PC-3 (cell line): Measurements from ENCODE around the gene IQGAP1. TPM values are rescaled to one million over a fixed set of nuclear protein-coding genes. Genes with fewer than 3 reads are reported as not detected.
"Not testable (repeated sequence)": the region's sequence is repeated elsewhere in the genome, so short reads cannot be mapped to it uniquely, and the experiment has no call there.

Source experiments
- ATAC-seq: fragments of 200-7000 bp; cut with Tn5 transposase; 2 replicates; pipeline ENCODE4 v1.9.1; 2020; ENCODE audit warnings: mild to moderate bottlenecking, moderate library complexity
- BruUV-seq: library from RNA; stranded (reverse); fragments of 400-500 nt; replicated peaks from 2 replicates; lab custom pipeline; 2021; lab: Mats Ljungman, UMichigan
- CTCF ChIA-PET: fragments of 300-600 bp; sonication (Branson Sonifier 250); formaldehyde crosslinking; loops from one replicate; lab custom pipeline; 2022; ENCODE audit warnings: antibody characterized with exemption; lab: Charles Lee
- POLR2A ChIA-PET: fragments of 300-600 bp; sonication (Branson Sonifier 250); formaldehyde crosslinking; loops from one replicate; lab custom pipeline; 2022; ENCODE audit warnings: antibody characterized with exemption; ENCODE audit not compliant: unreplicated experiment; lab: Charles Lee
- DNase-seq: peaks from one replicate; pipeline ENCODE4 v3.0.0-alpha.2; 2015
- H2AFZ ChIP-seq: fragments of 300-600 bp; sonication (generic); 2 replicates; pipeline ENCODE4 v1.6.0; 2016; ENCODE audit warnings: antibody characterized with exemption, low read length
- H3F3A ChIP-seq: fragments of 300-600 bp; sonication (generic); one replicate; pipeline ENCODE4 v1.6.0; 2017; ENCODE audit warnings: antibody characterized with exemption, low read length, control low read depth, mild to moderate bottlenecking; ENCODE audit not compliant: unreplicated experiment
- H3K27ac ChIP-seq: fragments of 300-600 bp; sonication (generic); 2 replicates; pipeline ENCODE4 v1.5.1; 2016; ENCODE audit warnings: mild to moderate bottlenecking, low read length
- H3K27me3 ChIP-seq: fragments of 300-600 bp; sonication (generic); 2 replicates; pipeline ENCODE4 v1.6.1; 2016; ENCODE audit warnings: low read length, mixed read lengths
- H3K36me3 ChIP-seq: fragments of 300-600 bp; sonication (generic); 2 replicates; pipeline ENCODE4 v1.6.1; 2016; ENCODE audit warnings: low read depth, mixed run types, low read length, mixed read lengths
- H3K4me1 ChIP-seq: fragments of 300-600 bp; sonication (generic); 2 replicates; pipeline ENCODE4 v1.5.1; 2016; ENCODE audit warnings: low read length; ENCODE audit not compliant: insufficient read depth
- H3K4me2 ChIP-seq: fragments of 300-600 bp; sonication (generic); 2 replicates; pipeline ENCODE4 v1.6.0; 2016; ENCODE audit warnings: low read length
- H3K4me3 ChIP-seq: fragments of 300-600 bp; sonication (generic); 2 replicates; pipeline ENCODE4 v1.5.1; 2016; ENCODE audit warnings: mild to moderate bottlenecking, low read length, mixed read lengths
- H3K79me2 ChIP-seq: fragments of 300-600 bp; sonication (generic); 2 replicates; pipeline ENCODE4 v1.6.1; 2017; ENCODE audit warnings: low read length, mixed read lengths
- H3K9ac ChIP-seq: fragments of 300-600 bp; sonication (generic); 2 replicates; pipeline ENCODE4 v1.6.0; 2016; ENCODE audit warnings: mild to moderate bottlenecking, low read length
- H3K9me2 ChIP-seq: fragments of 300-600 bp; sonication (generic); replicated peaks from 2 replicates; pipeline ENCODE4 v1.6.1; 2016; ENCODE audit warnings: mixed run types, low read length, mixed read lengths
- H3K9me3 ChIP-seq: fragments of 300-600 bp; sonication (generic); 2 replicates; pipeline ENCODE4 v1.6.1; 2016; ENCODE audit warnings: low read length, mixed read lengths
- H4K20me1 ChIP-seq: fragments of 300-600 bp; sonication (generic); 2 replicates; pipeline ENCODE4 v1.6.1; 2016; ENCODE audit warnings: low read length, mixed read lengths
- EZH2 ChIP-seq: fragments of 300-600 bp; sonication (generic); IDR thresholded peaks from one replicate; pipeline ENCODE4 v1.6.1; 2017; ENCODE audit warnings: antibody characterized with exemption, mild to moderate bottlenecking, low read length; ENCODE audit not compliant: unreplicated experiment
- EZH2phosphoT487 ChIP-seq: fragments of 300-600 bp; sonication (generic); IDR thresholded peaks from 2 replicates; pipeline ENCODE4 v1.6.1; 2018; ENCODE audit warnings: mild to moderate bottlenecking, antibody characterized with exemption, low read length, borderline replicate concordance
- intact Hi-C: fragments of 100-400 bp; cut with micrococcal nuclease; formaldehyde crosslinking; loops from 2 replicates; pipeline ENCODE4 v1.9.0; 2023
- total RNA-seq: library from RNA; depleted of rRNA; stranded (reverse); fragments of >200 nt; gene quantifications from 2 replicates; pipeline ENCODE4 v1.2.3, GENCODE V29; 2014
- TF ChIP-seq, protein P1 (sequence below): fragments of 300-600 bp; sonication (generic); conservative IDR thresholded peaks from 2 replicates; pipeline ENCODE4 v1.5.1; 2017; ENCODE audit warnings: antibody characterized with exemption, low read depth, mild to moderate bottlenecking, low read length

Gene IQGAP1
- total RNA-seq, 1 experiment from 2014 or later, result 139 TPM

DNA sequence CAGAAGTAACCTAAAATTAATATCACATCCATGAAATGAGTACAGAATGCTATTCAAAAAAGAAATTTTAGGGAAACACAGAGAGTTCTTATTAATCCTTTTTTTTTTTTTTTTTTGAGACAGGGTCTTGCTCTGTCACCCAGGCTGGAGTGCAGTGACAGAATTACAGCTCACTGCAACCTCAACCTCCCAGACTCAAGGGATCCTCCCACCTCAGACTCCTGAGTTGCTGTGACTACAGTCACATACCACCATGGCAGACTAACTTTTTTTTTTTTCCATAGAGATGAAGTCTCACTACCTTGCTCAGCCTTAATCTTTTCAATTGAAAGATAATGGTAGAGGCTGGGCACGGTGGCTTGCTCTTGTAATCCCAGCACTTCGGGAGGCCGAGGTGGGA lies 135.3 kb downstream of the IQGAP1 start:
- Histone ChIP-seq H3K9ac (no peak overlapping the region), H4K20me1 (no peaks in the 10 kb centered on the region), H3K9me2 (no peaks in the 10 kb centered on the region), H3K9me3 (no peaks in the 10 kb centered on the region), H3F3A (no peaks in the 10 kb centered on the region), H3K27me3 (no peaks in the 10 kb centered on the region), H3K79me2 (no peaks in the 10 kb centered on the region), H3K27ac (no peak overlapping the region), H3K4me2 (no peak overlapping the region), H3K4me3 (no peak overlapping the region), H3K4me1 (peaks cover 15% of the 10 kb centered on the region), H2AFZ (no peak overlapping the region), H3K36me3 (no peaks in the 10 kb centered on the region)
- ChIA-PET POLR2A (no interaction called here), CTCF (no interaction called here)
- TF ChIP-seq EZH2phosphoT487, result no peak
- TF ChIP-seq, protein P1, sequence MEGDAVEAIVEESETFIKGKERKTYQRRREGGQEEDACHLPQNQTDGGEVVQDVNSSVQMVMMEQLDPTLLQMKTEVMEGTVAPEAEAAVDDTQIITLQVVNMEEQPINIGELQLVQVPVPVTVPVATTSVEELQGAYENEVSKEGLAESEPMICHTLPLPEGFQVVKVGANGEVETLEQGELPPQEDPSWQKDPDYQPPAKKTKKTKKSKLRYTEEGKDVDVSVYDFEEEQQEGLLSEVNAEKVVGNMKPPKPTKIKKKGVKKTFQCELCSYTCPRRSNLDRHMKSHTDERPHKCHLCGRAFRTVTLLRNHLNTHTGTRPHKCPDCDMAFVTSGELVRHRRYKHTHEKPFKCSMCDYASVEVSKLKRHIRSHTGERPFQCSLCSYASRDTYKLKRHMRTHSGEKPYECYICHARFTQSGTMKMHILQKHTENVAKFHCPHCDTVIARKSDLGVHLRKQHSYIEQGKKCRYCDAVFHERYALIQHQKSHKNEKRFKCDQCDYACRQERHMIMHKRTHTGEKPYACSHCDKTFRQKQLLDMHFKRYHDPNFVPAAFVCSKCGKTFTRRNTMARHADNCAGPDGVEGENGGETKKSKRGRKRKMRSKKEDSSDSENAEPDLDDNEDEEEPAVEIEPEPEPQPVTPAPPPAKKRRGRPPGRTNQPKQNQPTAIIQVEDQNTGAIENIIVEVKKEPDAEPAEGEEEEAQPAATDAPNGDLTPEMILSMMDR, result no peak
- no peak for TF ChIP-seq EZH2
- BruUV-seq, result no TSS peak
- no peak for ATAC-seq
- intact Hi-C loops, result no loop called here
- DNase-seq, result no peak

DNA sequence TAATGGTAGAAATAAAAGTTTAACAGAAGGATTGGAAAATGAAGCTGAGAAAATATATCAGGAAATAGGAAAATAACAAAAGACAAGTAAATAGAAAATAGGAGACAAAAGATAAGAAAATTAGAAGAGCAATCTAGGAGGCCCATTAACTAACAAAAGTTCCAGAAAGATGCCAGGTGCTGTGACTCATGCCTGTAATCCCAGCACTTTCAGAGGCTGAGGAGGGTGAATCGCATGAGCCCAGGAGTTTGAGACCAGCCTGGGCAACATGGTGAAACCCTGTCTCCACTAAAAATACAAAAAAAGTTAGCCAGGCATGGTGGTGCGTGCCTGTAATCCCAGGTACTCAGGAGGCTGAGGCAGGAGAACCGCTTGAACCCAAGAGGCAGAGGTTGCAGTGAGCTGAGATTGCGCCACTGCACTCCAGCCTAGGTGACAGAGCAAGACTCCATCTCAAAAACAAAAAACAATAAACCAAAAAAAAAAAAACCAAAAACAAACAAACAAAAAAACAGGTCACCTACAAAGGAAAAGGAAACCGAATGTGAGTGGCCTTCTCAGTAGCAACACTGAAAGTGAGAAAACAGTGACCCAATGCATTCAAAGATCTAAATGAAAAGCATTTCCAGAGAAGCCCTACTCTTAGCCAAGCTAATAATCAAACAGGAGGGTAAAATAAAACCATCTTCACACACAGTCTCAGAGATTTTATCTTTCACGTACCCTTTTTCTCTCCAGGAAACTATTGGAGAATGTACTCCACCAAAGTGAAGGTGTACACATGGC lies 136.2 kb downstream of the IQGAP1 start:
- H3K27me3 ChIP-seq, H3K4me2 ChIP-seq, H2AFZ ChIP-seq, H3K4me3 ChIP-seq, intact Hi-C loops, H3K9me3 ChIP-seq, H3K9me2 ChIP-seq, BruUV-seq, H3F3A ChIP-seq, H3K27ac ChIP-seq, POLR2A ChIA-PET, H3K9ac ChIP-seq, H3K36me3 ChIP-seq, H3K79me2 ChIP-seq, H4K20me1 ChIP-seq: not testable (repeated sequence)
- CTCF ChIA-PET, result interaction anchor here (0.6 kb wide), 1 partner anchor 45 kb away, joined by 5 read pairs; no protein-coding TSS in a partner anchor
- ATAC-seq (peak; percentile 52), DNase-seq (peak; percentile 35)
- H3K4me1 ChIP-seq, result peaks cover 13% of the 10 kb centered on the region

DNA sequence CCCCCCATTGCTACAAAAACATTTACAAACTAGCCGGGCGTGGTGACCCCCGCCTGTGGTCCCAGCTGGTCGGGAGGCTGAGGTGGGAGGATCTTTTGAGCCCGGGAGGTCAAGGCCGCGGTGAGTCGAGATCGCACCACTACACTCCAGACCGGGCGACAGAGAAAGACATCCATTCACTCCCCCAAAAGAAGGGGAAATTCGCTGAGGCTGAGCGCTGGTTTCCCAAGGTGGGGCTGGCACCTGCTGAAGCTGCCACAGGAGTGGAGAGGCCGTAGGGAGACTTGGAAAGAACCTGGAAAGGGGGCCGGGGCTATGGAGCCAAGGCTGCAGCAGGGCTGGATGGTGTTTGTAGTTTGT lies 140.9 kb downstream of the IQGAP1 start:
- no peaks in the 10 kb centered on the region for H3F3A ChIP-seq
- CTCF ChIA-PET, result no interaction called here
- H3K27me3 ChIP-seq, result no peaks in the 10 kb centered on the region
- POLR2A ChIA-PET, result interaction anchor here (0.6 kb wide), 2 partner anchors 10 to 42 kb away, joined by 3 to 14 read pairs; no protein-coding TSS in a partner anchor
- no TSS peak for BruUV-seq
- no peaks in the 10 kb centered on the region for H3K9me3 ChIP-seq
- H3K79me2 ChIP-seq, result peaks cover 32% of the 10 kb centered on the region
- peak overlapping the region; percentile 81 for H3K4me3 ChIP-seq
- H4K20me1 ChIP-seq, result no peaks in the 10 kb centered on the region
- H3K4me2 ChIP-seq, result peak overlapping the region; percentile 97
- peaks cover 15% of the 10 kb centered on the region for H3K4me1 ChIP-seq
- ATAC-seq (no peak), DNase-seq (no peak)
- H3K9ac ChIP-seq, result peak overlapping the region; percentile 55
- peak overlapping the region; percentile 99 for H2AFZ ChIP-seq
- no peak overlapping the region for H3K27ac ChIP-seq
- TF ChIP-seq EZH2phosphoT487, result no peak
- TF ChIP-seq, protein P1, result no peak
- no peak for TF ChIP-seq EZH2
- H3K36me3 ChIP-seq, result no peaks in the 10 kb centered on the region
- no peaks in the 10 kb centered on the region for H3K9me2 ChIP-seq
- intact Hi-C loops, result no loop called here
